ENCODE results near the gene KLC1. TPM values are rescaled to one million over a fixed set of nuclear protein-coding genes. Genes with fewer than 3 reads are reported as not detected.

The KLC1 gene
- total RNA-seq, 1 donor, result 212 TPM

- no peak for DNase-seq (ENCODE audit: low read depth)
- TF ChIP-seq, protein P1, sequence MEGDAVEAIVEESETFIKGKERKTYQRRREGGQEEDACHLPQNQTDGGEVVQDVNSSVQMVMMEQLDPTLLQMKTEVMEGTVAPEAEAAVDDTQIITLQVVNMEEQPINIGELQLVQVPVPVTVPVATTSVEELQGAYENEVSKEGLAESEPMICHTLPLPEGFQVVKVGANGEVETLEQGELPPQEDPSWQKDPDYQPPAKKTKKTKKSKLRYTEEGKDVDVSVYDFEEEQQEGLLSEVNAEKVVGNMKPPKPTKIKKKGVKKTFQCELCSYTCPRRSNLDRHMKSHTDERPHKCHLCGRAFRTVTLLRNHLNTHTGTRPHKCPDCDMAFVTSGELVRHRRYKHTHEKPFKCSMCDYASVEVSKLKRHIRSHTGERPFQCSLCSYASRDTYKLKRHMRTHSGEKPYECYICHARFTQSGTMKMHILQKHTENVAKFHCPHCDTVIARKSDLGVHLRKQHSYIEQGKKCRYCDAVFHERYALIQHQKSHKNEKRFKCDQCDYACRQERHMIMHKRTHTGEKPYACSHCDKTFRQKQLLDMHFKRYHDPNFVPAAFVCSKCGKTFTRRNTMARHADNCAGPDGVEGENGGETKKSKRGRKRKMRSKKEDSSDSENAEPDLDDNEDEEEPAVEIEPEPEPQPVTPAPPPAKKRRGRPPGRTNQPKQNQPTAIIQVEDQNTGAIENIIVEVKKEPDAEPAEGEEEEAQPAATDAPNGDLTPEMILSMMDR (IDR thresholded peaks at IDR 0.05; ENCODE audit: insufficient read depth, low read length), result no peak
- no peak overlapping the region for H3K4me3 ChIP-seq (ENCODE audit: low read depth, low read length)
These were observed 108.5 kb downstream of the KLC1 start for GRCh38 chr14:103737432-103738045.

DNA sequence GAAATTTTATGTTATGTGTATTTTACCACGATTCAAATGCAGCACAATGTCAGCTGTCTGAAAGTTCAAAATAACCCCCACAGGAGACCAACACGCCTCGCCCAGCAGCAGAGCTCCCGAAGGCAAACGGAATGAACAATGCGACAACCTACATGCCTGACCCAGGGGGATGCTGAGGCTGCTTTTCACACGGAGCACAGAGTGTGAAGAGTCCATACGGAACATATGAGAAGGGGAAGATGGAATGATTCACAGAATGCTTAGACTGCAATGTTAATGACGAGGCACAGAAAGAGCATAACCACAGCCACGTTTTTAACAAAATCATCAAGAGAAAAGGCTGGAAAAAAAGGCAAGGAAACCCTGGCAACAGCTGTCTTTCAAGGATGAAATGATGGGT lies 109.2 kb downstream of the KLC1 start:
- no peak for DNase-seq (ENCODE audit: low read depth)
- no peak overlapping the region for H3K4me3 ChIP-seq (ENCODE audit: low read depth, low read length)
- TF ChIP-seq, protein P1 (IDR thresholded peaks at IDR 0.05; ENCODE audit: insufficient read depth, low read length), result no peak

DNA sequence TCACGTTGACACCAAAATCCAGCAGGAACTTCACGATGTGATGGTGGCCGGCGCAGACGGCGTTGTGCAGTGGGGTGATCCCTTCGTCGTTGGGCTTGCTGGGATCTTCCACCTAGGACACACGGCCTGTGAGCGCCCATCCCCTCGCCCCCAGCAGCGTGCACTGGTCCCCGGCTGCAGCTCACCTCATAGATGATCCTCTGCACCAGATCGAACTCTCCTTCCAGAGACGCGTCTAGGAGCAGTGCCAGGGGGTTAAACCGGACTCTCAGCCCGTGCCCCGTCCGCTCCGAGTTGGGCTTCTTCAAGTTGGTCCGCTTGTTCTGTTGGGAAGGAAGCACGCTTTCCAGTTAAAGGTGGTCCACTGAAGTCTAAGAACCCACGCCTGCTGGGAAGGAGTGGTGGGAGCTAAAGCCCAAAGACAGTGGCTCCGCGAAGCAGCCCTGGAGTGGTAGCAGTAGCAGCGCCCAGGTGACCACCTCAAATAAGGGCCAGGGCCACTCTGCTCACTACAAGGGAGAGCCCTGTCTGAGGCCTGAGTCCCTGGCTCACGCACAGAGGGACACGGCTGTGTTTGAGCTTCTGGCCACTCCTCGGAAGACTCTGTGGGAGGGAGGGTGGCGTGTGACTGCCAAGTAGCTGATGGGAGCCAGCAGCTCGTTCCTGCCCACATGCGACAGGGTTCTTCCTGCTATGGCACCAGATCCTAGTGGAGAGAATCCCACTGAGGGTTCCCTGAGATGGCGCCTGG lies 109.9 kb downstream of the KLC1 start:
- H3K4me3 ChIP-seq (ENCODE audit: low read depth, low read length), result no peak overlapping the region
- DNase-seq (ENCODE audit: low read depth), result no peak
- TF ChIP-seq, protein P1 (IDR thresholded peaks at IDR 0.05; ENCODE audit: insufficient read depth, low read length), result no peak

DNA sequence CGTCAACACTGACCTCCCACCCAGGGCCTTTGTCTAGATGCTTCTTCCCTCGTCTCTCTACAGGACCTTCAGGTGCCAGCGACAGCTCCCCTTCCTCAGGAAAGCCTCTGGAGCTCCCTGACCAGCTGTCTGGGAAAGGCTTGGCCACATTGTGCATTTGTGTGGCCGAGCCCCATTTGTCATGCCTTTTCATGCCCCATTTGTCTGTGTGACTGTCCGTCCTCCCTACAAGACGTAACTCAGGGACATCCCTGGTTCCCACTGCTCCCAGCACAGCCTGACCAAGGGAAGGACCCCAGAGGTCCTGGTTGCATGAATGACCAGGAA lies 110.4 kb downstream of the KLC1 start:
- no peak overlapping the region for H3K4me3 ChIP-seq (ENCODE audit: low read depth, low read length)
- DNase-seq (ENCODE audit: low read depth), result no peak
- TF ChIP-seq, protein P1 (IDR thresholded peaks at IDR 0.05; ENCODE audit: insufficient read depth, low read length), result no peak

- H3K4me3 ChIP-seq (ENCODE audit: low read depth, low read length), result no peak overlapping the region
- TF ChIP-seq, protein P1 (IDR thresholded peaks at IDR 0.05; ENCODE audit: insufficient read depth, low read length), result no peak
- DNase-seq (ENCODE audit: low read depth), result no peak
These were observed 110.9 kb downstream of the KLC1 start for GRCh38 chr14:103739793-103740501.

GRCh38 chr14:103740991-103741689 lies 112.1 kb downstream of the KLC1 start:
- TF ChIP-seq, protein P1 (IDR thresholded peaks at IDR 0.05; ENCODE audit: insufficient read depth, low read length), result no peak

More at GRCh38 chr14:103740991-103741689, 112.1 kb downstream of the KLC1 start:
- no peak for DNase-seq (ENCODE audit: low read depth)
- H3K4me3 ChIP-seq (ENCODE audit: low read depth, low read length), result no peak overlapping the region
